Mesendoderm (in vitro differentiated cells): ENCODE results near the gene NCOA1.
A peak's percentile ranks its signal among the peaks of the same experiment; 100 is the strongest.

Experiments used
- DNase-seq: peaks from one replicate; pipeline ENCODE4 v3.0.0; 2013
- H2AK5ac ChIP-seq: 2 replicates; pipeline ENCODE4 v1.6.1; 2013; ENCODE audit warnings: low read length, inconsistent platforms
- H2BK120ac ChIP-seq: 2 replicates; pipeline ENCODE4 v1.6.1; 2013; ENCODE audit warnings: low read depth, mild to moderate bottlenecking, low read length, moderate library complexity, mixed read lengths
- H2BK15ac ChIP-seq: replicated peaks from 2 replicates; pipeline ENCODE4 v1.6.1; 2013; ENCODE audit warnings: low read depth, mild to moderate bottlenecking, moderate library complexity
- H2BK5ac ChIP-seq: 2 replicates; pipeline ENCODE4 v1.6.1; 2013; ENCODE audit warnings: low read length, inconsistent platforms
- H3K18ac ChIP-seq: 2 replicates; pipeline ENCODE4 v1.6.1; 2013; ENCODE audit warnings: mild to moderate bottlenecking, low read length, mixed read lengths
- H3K23ac ChIP-seq: one replicate; pipeline ENCODE4 v1.6.1; 2013; ENCODE audit warnings: low read length
- H3K27ac ChIP-seq: 2 replicates; pipeline ENCODE4 v1.5.1; 2013; ENCODE audit warnings: low read depth, mild to moderate bottlenecking, inconsistent platforms, low read length, moderate library complexity
- H3K27me3 ChIP-seq: 2 replicates; pipeline ENCODE4 v1.6.1; 2013; ENCODE audit warnings: low read length, control low read depth, mild to moderate bottlenecking, inconsistent platforms; ENCODE audit not compliant: insufficient read depth, poor library complexity
- H3K36me3 ChIP-seq: 2 replicates; pipeline ENCODE4 v1.6.1; 2013; ENCODE audit warnings: low read length, inconsistent platforms; ENCODE audit not compliant: control insufficient read depth, insufficient read depth
- H3K4ac ChIP-seq: one replicate; pipeline ENCODE4 v1.6.1; 2013; ENCODE audit warnings: low read depth, mild to moderate bottlenecking, low read length, moderate library complexity
- H3K4me1 ChIP-seq: 2 replicates; pipeline ENCODE4 v1.6.1; 2013; ENCODE audit warnings: low read depth, low read length, inconsistent platforms; ENCODE audit not compliant: control insufficient read depth
- H3K4me2 ChIP-seq: 2 replicates; pipeline ENCODE4 v1.6.1; 2013; ENCODE audit warnings: low read length
- H3K4me3 ChIP-seq: 2 replicates; pipeline ENCODE4 v1.5.1; 2013; ENCODE audit warnings: mild to moderate bottlenecking, low read length
- H3K56ac ChIP-seq: one replicate; pipeline ENCODE4 v1.6.1; 2013; ENCODE audit warnings: low read length
- H3K79me1 ChIP-seq: 2 replicates; pipeline ENCODE4 v1.6.1; 2013; ENCODE audit warnings: low read length, inconsistent platforms
- H3K79me2 ChIP-seq: 2 replicates; pipeline ENCODE4 v1.6.1; 2013; ENCODE audit warnings: mild to moderate bottlenecking, low read length; ENCODE audit not compliant: control insufficient read depth, insufficient read depth
- H3K9ac ChIP-seq: 2 replicates; pipeline ENCODE4 v1.6.1; 2013; ENCODE audit warnings: low read length, inconsistent platforms
- H4K5ac ChIP-seq: one replicate; pipeline ENCODE4 v1.6.1; 2013; ENCODE audit warnings: low read length
- H4K8ac ChIP-seq: one replicate; pipeline ENCODE4 v1.6.1; 2013; ENCODE audit warnings: low read depth, mild to moderate bottlenecking, control low read depth, low read length, moderate library complexity
- WGBS: extraction: QIAGEN DNeasy Blood & Tissue Kit; methylation state at CpG from one replicate; pipeline ENCODE4 v1.1.7; 2013; ENCODE audit warnings: low lambda C conversion rate, missing lambda C conversion rate; ENCODE audit not compliant: insufficient coverage; ENCODE audit errors: extremely low coverage; 5-methylcytosine and 5-hydroxymethylcytosine counted together

Gene NCOA1

GRCh38 chr2:24489465-24490180 lies 1.4 kb upstream of the NCOA1 start:
- no peak overlapping the region for H2BK5ac ChIP-seq
- no peak overlapping the region for H2BK15ac ChIP-seq
- H3K79me2 ChIP-seq, result peaks cover 8% of the 10 kb centered on the region
- H4K5ac ChIP-seq, result no peak overlapping the region
- H4K8ac ChIP-seq, result no peak overlapping the region
- DNase-seq, result peak; percentile 39
- no peak overlapping the region for H3K4ac ChIP-seq
- H3K4me1 ChIP-seq, result peaks cover 6% of the 10 kb centered on the region
- H3K4me3 ChIP-seq, result no peak overlapping the region
- H2BK120ac ChIP-seq, result no peak overlapping the region
- WGBS, result no CpG with 5 or more reads among the region's 14 CpGs
- H3K27ac ChIP-seq, result peak overlapping the region; percentile 85
- peak overlapping the region; percentile 23 for H3K9ac ChIP-seq
- no peak overlapping the region for H3K23ac ChIP-seq
- peaks cover 8% of the 10 kb centered on the region for H3K79me1 ChIP-seq
- H3K4me2 ChIP-seq, result peak overlapping the region; percentile 42
- no peaks in the 10 kb centered on the region for H3K36me3 ChIP-seq
- no peak overlapping the region for H2AK5ac ChIP-seq
- H3K18ac ChIP-seq, result peak overlapping the region; percentile 8
- no peaks in the 10 kb centered on the region for H3K27me3 ChIP-seq
- H3K56ac ChIP-seq, result peak overlapping the region; percentile 52

GRCh38 chr2:24490181-24490689 lies 819 bp upstream of the NCOA1 start:
- Histone ChIP-seq H3K27me3 (no peaks in the 10 kb centered on the region), H3K9ac (peak overlapping the region; percentile 3), H3K56ac (peak overlapping the region; percentile 52), H3K4me1 (peaks cover 6% of the 10 kb centered on the region), H2AK5ac (no peak overlapping the region), H3K79me1 (peaks cover 8% of the 10 kb centered on the region), H3K4me3 (peak overlapping the region; percentile 11), H4K5ac (no peak overlapping the region), H3K36me3 (no peaks in the 10 kb centered on the region), H3K4ac (no peak overlapping the region), H4K8ac (no peak overlapping the region), H3K23ac (no peak overlapping the region), H2BK120ac (no peak overlapping the region), H3K4me2 (peak overlapping the region; percentile 42), H3K27ac (peak overlapping the region; percentile 85), H2BK5ac (peak overlapping the region; percentile 16), H2BK15ac (no peak overlapping the region), H3K18ac (peak overlapping the region; percentile 61), H3K79me2 (peaks cover 8% of the 10 kb centered on the region)
- no CpG with 5 or more reads among the region's 12 CpGs for WGBS
- DNase-seq, result peak; percentile 80

- H3K79me2 ChIP-seq, result peaks cover 8% of the 10 kb centered on the region
- H3K79me1 ChIP-seq, result peaks cover 8% of the 10 kb centered on the region
- peak overlapping the region; percentile 44 for H3K4me2 ChIP-seq
- peak overlapping the region; percentile 68 for H3K18ac ChIP-seq
- peaks cover 6% of the 10 kb centered on the region for H3K4me1 ChIP-seq
- H2AK5ac ChIP-seq, result no peak overlapping the region
- H2BK15ac ChIP-seq, result no peak overlapping the region
- no peaks in the 10 kb centered on the region for H3K36me3 ChIP-seq
- H3K27ac ChIP-seq, result peak overlapping the region; percentile 96
- peak overlapping the region; percentile 99 for H3K56ac ChIP-seq
- DNase-seq, result peak; percentile 73
- H3K27me3 ChIP-seq, result no peaks in the 10 kb centered on the region
- no peak overlapping the region for H2BK5ac ChIP-seq
- H4K5ac ChIP-seq, result no peak overlapping the region
- H3K4me3 ChIP-seq, result peak overlapping the region; percentile 91
- H3K4ac ChIP-seq, result peak overlapping the region; percentile 75
- no peak overlapping the region for H3K23ac ChIP-seq
- H2BK120ac ChIP-seq, result peak overlapping the region; percentile 19
- WGBS, result no CpG with 5 or more reads among the region's 100 CpGs
- H4K8ac ChIP-seq, result no peak overlapping the region
- H3K9ac ChIP-seq, result peak overlapping the region; percentile 84
Measured at GRCh38 chr2:24491542-24492420, 727 bp downstream of the NCOA1 start.

GRCh38 chr2:24492421-24493279 lies 1.6 kb downstream of the NCOA1 start:
- Histone ChIP-seq H4K5ac (no peak overlapping the region), H3K4me3 (peak overlapping the region; percentile 91), H2BK15ac (no peak overlapping the region), H3K4ac (no peak overlapping the region), H3K23ac (no peak overlapping the region), H4K8ac (no peak overlapping the region), H3K36me3 (no peaks in the 10 kb centered on the region), H3K27ac (no peak overlapping the region), H3K4me1 (peaks cover 6% of the 10 kb centered on the region), H2BK120ac (no peak overlapping the region), H3K4me2 (peak overlapping the region; percentile 44), H3K27me3 (no peaks in the 10 kb centered on the region), H3K79me1 (peaks cover 10% of the 10 kb centered on the region), H3K9ac (peak overlapping the region; percentile 84), H2AK5ac (no peak overlapping the region), H3K79me2 (peaks cover 9% of the 10 kb centered on the region), H3K18ac (no peak overlapping the region), H2BK5ac (no peak overlapping the region), H3K56ac (peak overlapping the region; percentile 99)
- no CpG with 5 or more reads among the region's 16 CpGs for WGBS
- DNase-seq, result peak; percentile 35

GRCh38 chr2:24493713-24494112 lies 2.7 kb downstream of the NCOA1 start:
- H3K27ac ChIP-seq, result no peak overlapping the region
- H3K23ac ChIP-seq, result no peak overlapping the region
- H2AK5ac ChIP-seq, result no peak overlapping the region
- H3K36me3 ChIP-seq, result no peaks in the 10 kb centered on the region
- H2BK5ac ChIP-seq, result no peak overlapping the region
- no peak overlapping the region for H3K4me3 ChIP-seq
- H2BK15ac ChIP-seq, result no peak overlapping the region
- H3K56ac ChIP-seq, result no peak overlapping the region
- H4K5ac ChIP-seq, result no peak overlapping the region
- no peak overlapping the region for H3K18ac ChIP-seq
- peaks cover 6% of the 10 kb centered on the region for H3K4me1 ChIP-seq
- H3K4ac ChIP-seq, result no peak overlapping the region
- no peak overlapping the region for H4K8ac ChIP-seq
- no CpG with 5 or more reads among the region's 1 CpG for WGBS
- H3K9ac ChIP-seq, result no peak overlapping the region
- H2BK120ac ChIP-seq, result no peak overlapping the region
- no peak overlapping the region for H3K4me2 ChIP-seq
- no peak for DNase-seq
- peaks cover 9% of the 10 kb centered on the region for H3K79me2 ChIP-seq
- H3K27me3 ChIP-seq, result no peaks in the 10 kb centered on the region
- H3K79me1 ChIP-seq, result peaks cover 10% of the 10 kb centered on the region
